Amniotic stem cell (primary cell): Measurements from ENCODE around the gene ALX4.

Experiments
- DNase-seq: peaks from one replicate; lab custom pipeline; 2025; lab: John Stamatoyannopoulos, UW

Gene ALX4

GRCh38 chr11:44300844-44301563, 8.9 kb downstream of the ALX4 start:
- no peak for DNase-seq

DNA sequence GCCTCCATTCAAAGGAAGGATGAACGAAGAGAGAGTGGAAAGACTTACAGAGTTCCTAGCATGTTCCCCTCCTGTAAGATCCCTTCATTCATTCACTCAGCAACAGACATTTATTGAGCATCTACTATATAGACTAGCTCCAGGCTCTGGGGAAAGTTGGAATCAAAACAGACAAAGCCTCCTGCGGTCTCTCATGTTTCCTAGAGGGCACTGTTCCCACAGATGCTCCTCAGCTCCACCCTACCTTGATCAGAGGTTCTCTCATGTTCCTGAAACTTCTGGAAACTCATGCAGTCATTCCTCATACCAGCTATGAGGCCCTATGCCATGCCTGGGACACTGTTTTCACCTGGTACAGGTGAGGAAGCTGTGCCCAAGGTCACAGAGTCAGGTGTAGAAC, 11.1 kb downstream of the ALX4 start:
- DNase-seq, result no peak

- DNase-seq, result no peak
These were observed 19.7 kb downstream of the ALX4 start for GRCh38 chr11:44290208-44290607.

DNA sequence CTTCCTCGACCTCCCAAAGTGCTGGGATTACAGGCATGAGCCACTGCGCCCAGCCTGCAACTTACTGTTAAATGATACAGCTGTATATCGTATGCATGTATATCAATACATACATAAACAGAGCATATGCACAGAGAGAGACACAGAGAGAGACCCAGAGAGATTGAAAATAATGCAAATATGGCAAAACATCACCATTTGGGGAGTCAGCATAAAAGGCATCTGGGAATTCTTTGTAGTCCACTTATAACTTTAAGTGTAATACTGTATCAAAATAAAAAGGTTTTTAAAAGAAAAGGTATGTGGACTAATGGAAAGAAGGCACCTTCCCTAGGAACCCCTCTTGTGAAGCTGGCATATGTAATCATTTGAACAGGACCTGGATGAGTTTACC, 21.8 kb downstream of the ALX4 start:
- DNase-seq, result no peak

GRCh38 chr11:44286911-44287310, 23.0 kb downstream of the ALX4 start:
- DNase-seq, result no peak

DNA sequence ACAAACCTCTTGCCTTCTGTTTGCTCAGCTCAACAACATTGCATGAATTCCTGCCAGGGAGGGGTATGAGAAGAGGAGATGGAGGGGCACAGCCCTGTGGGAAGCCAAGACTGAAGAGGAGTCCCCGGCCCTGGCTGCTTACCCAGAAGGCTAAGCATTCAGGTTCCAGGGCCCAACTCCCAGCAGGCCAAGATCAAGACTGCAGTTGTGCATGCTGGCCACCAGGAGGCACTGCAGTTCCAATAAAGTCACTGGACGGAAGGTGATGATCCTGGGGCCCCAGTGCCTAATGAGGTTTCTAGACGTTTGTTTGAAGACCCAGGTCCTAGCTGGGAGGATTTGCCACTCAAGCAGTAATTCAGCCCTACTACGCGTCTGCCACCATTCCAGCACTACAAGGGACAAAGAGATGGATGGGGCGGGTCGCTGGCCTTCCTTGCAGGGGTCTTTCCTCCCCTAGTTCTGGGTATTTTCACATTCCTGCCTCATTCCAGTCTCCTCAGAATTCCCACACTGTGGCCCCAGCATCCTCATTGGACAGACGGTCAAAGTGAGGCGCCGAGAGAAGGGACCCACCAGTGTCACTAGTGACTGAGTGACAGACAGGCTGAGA, 23.6 kb downstream of the ALX4 start:
- no peak for DNase-seq

- no peak for DNase-seq
These were observed 24.2 kb downstream of the ALX4 start for GRCh38 chr11:44285756-44286155.

- DNase-seq, result no peak
These were observed 27.3 kb downstream of the ALX4 start for GRCh38 chr11:44282620-44283019.

GRCh38 chr11:44281151-44281550, 28.8 kb downstream of the ALX4 start:
- no peak for DNase-seq

GRCh38 chr11:44280257-44280656, 29.7 kb downstream of the ALX4 start:
- DNase-seq, result no peak

DNA sequence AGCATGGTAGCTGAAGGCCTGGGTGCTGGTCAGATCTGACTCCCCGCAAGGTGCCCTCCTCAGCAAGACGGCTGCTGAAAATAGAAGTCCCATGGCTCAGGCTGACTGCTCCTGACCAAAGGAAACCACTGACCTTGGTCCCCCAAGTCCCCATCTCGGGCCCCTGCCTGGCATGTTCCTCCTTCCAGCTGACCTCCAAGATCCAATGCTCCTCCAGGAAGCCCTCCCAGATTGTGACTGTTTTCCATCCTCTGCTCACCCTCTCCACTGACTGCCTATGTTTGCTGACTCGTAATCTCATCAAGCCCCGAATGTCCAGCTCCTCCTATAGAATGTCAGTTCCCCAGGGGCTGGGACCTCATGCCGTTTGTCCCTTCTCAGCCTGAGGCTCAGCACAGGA, 30.5 kb downstream of the ALX4 start:
- no peak for DNase-seq

- DNase-seq, result no peak
These were observed 32.5 kb downstream of the ALX4 start for GRCh38 chr11:44277196-44278090.

- no peak for DNase-seq
These were observed 33.9 kb downstream of the ALX4 start for GRCh38 chr11:44275961-44276550.

DNA sequence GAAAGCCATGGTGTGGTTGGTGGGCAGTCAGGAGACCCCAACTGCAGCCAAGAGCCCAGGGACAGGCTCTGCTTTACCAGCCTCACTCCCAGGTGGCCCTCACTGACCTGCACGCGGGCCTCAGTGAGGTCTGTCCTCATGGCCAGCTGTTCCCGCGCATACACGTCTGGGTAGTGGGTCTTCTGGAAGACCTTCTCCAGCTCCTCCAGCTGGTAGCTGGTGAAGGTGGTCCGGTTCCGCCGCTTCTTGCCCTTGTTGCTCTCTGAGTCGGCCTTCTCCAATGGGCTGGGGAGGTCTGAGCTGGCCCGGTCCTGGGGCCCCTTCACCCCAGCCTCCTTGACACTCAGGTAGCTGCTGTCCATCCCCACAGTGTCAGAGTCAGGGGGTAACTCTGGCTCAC, 34.7 kb downstream of the ALX4 start:
- DNase-seq, result no peak

DNA sequence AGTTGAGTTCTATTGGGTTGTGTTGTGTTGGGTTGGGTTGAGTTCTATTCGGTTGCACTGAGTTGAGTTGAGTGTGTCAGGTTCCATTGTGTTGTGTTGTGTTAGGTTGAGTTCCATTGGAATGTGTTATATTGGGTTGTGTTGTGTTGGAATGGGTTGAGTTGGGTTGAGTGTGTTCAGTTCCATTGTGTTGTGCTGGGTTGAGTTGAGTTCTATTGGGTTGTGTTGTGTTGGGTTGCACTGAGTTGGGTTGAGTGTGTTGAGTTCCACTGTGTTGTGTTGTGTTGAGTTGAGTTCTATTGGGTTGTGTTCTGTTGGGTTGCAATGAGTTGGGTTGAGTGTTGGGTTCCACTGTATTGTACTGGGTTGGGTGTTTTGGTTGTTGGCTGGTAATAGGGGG, 35.5 kb downstream of the ALX4 start:
- DNase-seq, result no peak

DNA sequence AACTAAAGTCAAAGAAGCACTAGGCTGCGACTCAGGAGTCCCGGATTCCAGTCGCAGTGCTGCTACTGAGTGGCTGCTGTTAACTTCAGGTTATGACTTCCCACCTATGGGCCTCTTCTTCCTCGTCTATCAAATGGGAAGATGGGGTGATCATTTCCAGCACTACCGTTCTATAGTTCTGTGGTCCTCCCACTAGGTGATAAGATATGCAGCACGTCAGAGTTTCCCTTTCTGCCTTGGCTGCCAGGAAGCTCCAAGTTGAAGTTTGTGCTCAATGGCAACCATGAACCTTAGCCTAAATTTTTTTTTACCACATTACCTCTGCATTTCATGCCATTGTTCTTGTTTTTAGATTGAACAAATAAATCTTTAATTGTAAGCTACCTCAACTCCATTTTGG, 38.7 kb downstream of the ALX4 start:
- no peak for DNase-seq

GRCh38 chr11:44270403-44271273, 39.3 kb downstream of the ALX4 start:
- no peak for DNase-seq

DNA sequence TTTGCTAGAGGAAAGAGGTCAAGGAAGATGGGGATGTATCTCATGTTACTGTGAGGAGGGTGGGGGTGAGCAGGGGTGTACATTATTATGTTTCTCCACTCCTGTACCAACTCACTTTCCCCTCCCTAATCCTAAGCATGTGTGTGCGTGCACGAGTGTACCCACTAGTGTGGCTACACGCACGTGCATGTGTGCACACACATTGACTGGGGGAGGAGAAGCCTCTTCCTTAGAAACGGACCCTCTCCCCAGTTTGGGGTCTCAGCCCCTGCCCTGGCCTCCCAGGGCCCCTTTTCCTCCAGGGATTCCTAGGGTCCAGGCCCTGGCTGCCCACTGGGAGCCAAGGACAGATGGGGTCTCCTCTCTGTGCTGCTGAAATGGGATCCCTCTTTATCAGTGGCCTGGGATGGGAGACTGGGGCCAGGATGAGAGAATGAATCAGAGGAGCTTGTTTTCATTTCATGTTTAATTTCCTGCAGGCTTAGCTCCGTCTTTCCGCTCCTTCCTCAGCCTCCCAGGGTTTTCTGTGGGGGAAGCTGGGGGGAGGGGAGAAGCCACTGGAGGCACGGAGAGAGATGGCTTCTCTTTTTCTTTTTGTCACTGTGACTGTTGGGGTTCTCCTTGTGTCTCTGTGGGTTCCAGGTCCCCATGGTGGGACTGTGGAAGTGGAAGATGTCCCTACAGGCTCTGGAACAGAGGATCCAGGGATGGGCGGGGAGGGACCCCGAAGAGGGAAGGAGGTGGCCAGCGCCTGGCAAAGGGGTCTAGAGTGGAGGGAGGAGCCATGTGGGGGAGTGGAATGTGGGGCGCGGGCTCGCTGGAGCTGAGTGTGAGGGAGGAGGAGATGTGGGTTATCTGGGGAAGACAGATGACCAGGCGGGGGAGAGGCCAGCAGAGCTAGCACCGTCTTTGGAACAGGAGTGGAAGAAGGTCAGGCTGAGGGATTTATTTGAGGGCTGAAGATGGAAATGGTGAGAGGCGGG, 40.3 kb downstream of the ALX4 start:
- DNase-seq, result no peak

DNA sequence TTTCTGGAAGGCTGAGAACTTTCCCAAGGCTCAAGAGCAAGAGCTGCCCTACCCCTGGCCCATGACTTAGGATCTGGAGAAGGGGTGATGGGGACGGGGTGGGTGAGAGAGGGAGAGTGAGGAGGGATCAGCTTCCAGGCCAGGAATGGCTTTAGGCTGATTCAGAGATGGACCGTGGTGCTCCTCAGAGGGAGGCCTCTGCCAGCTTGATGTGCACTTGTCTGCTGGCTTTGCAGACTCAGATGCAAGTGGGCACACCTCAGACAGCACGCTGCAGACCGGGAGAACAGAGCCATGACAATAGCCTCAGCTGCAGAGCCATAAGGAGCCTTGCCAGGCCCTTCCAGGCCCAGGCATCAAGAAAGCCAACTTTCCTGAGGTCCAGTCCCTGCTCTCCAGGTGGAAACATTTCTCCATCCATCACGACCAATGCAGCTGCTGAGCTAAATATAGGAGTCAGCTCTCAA, 41.3 kb downstream of the ALX4 start:
- no peak for DNase-seq
